ENCODE data around the gene MTRF1. TPM values are rescaled to one million over a fixed set of nuclear protein-coding genes. Genes with fewer than 3 reads are reported as not detected.

MTRF1 gene
- total and polyA plus RNA-seq, 2 of the 4 experiments (the other 2 are of a cell fraction) = 9.7 to 12.4 TPM

DNA sequence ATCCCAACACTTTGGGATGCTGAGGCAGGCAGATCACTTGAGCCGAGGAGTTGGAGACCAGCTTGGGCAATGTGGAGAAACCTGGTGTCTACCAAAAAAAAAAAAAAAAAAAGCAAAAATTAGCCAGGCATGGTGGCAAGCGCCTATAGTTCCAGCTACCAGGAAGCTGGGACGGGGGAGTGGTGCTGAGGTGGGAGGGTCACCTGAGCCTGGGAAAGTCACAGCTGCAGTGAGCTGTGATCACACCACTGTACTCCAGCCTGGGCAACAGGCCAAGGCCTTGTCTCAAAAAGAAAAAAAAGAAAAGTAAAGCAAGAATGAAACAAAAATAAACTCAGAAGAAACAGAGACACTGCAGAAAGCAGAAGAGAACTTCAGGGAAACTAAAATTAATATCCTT, 31.6 kb downstream of the MTRF1 start:
- Histone ChIP-seq H3K9me3 (ENCODE audit: control insufficient read depth, insufficient read depth, low read length) (no peaks in the 10 kb centered on the region), H4K91ac (ENCODE audit: insufficient read depth, low read depth, low read length) (no peak overlapping the region), H2AK9ac (replicated peaks; ENCODE audit: low read depth, low read length, poor library complexity) (no peak overlapping the region), H3K9me1 (ENCODE audit: insufficient read depth, low read length) (0 out of 2 replicates have a peak, but pooled peaks cover 2% of the 10 kb centered on the region), H3K23ac (ENCODE audit: low read depth, low read length) (no peak overlapping the region), H4K20me1 (ENCODE audit: insufficient read depth, low read length) (no peaks in the 10 kb centered on the region), H3K4ac (ENCODE audit: low read depth, low read length) (no peak overlapping the region), H3K9ac (ENCODE audit: low read depth, low read length) (no peak overlapping the region), H3K4me2 (ENCODE audit: low read depth, low read length) (no peak overlapping the region), H4K8ac (ENCODE audit: low read depth in 2 of 2, low read length in 2 of 2) (no peak overlapping the region), H2BK15ac (ENCODE audit: low read depth, low read length) (no peak overlapping the region), H3K18ac (ENCODE audit: low read depth, low read length) (no peak overlapping the region), H3K14ac (replicated peaks; ENCODE audit: low read depth, low read length) (no peak overlapping the region), H2BK20ac (ENCODE audit: low read depth, low read length) (no peak overlapping the region), H2BK120ac (ENCODE audit: low read depth, low read length) (no peak overlapping the region), H2AFZ (replicated peaks; ENCODE audit: low read length, poor library complexity) (no peak overlapping the region), H3K4me3 (ENCODE audit: insufficient read depth, low read depth, low read length) (no peak overlapping the region), H2BK5ac (ENCODE audit: low read depth, low read length, poor library complexity, severe bottlenecking) (no peak overlapping the region), H3K27me3 (ENCODE audit: control insufficient read depth, insufficient read depth, low read length) (no peaks in the 10 kb centered on the region), H3K36me3 (ENCODE audit: control insufficient read depth, insufficient read depth, low read length) (peaks cover 7% of the 10 kb centered on the region), H3K56ac (ENCODE audit: extremely low read depth, insufficient read depth, low read length) (no peak overlapping the region), H3K79me1 (ENCODE audit: low read depth in 1 of 2, low read length in 2 of 2) (no peaks in the 10 kb centered on the region), H3K27ac (ENCODE audit: insufficient read depth, low read length) (no peak overlapping the region), H4K5ac (ENCODE audit: low read depth, low read length) (no peak overlapping the region), H2AK5ac (ENCODE audit: low read depth, low read length) (no peak overlapping the region), H3K4me1 (ENCODE audit: control insufficient read depth, insufficient read depth, low read length) (peaks cover 2% of the 10 kb centered on the region; the same call in 1 of the 2 replicates)
- DNase-seq (peak; percentile 37), ATAC-seq (ENCODE audit: low read depth) (no peak)
- dilution Hi-C loops (cut with HindIII; ENCODE audit: low sequenced_read_pairs, unreplicated experiment) (no loop called here), intact Hi-C loops (cut with micrococcal nuclease) (no loop called here), in situ Hi-C loops (cut with MboI; ENCODE audit: low sequenced_read_pairs) (no loop called here)
- ChIA-PET CTCF (interaction anchor here (1.7 kb wide), 1 partner anchor 9 kb away, joined by 3 read pairs; no protein-coding TSS in a partner anchor), POLR2A (ENCODE audit: unreplicated experiment) (no interaction called here)
- WGBS, 2 experiments (ENCODE audit: extremely low coverage in 2 of 2, insufficient read length in 1 of 2) = no CpG with 5 or more reads among the region's 3 CpGs
- BruUV-seq (replicated peaks) = no TSS peak
- TF ChIP-seq, protein P1, sequence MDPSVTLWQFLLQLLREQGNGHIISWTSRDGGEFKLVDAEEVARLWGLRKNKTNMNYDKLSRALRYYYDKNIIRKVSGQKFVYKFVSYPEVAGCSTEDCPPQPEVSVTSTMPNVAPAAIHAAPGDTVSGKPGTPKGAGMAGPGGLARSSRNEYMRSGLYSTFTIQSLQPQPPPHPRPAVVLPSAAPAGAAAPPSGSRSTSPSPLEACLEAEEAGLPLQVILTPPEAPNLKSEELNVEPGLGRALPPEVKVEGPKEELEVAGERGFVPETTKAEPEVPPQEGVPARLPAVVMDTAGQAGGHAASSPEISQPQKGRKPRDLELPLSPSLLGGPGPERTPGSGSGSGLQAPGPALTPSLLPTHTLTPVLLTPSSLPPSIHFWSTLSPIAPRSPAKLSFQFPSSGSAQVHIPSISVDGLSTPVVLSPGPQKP (IDR thresholded peaks at IDR 0.05; ENCODE audit: borderline replicate concordance, low read depth, low read length) = no peak
- TF ChIP-seq RCOR1 (IDR thresholded peaks at IDR 0.05; ENCODE audit: insufficient replicate concordance, low read length) = no peak
- no peak for TF ChIP-seq NFE2L2 (IDR thresholded peaks at IDR 0.05; ENCODE audit: low read depth, low read length)
- no peak for TF ChIP-seq CEBPB (IDR thresholded peaks at IDR 0.05; ENCODE audit: low read depth, low read length)

Measured in IMR-90 (cell line).